Right lobe of liver (tissue), 6 donors: ENCODE data around the gene RALY. TPM values are rescaled to one million over a fixed set of nuclear protein-coding genes. Genes with fewer than 3 reads are reported as not detected.

ENCODE experiments used
- ATAC-seq, 4 donors: fragments of 200-7000 bp; cut with Tn5 transposase; one replicate each; pipeline ENCODE4 v1.9.1; 2020; ENCODE audit warnings: mild to moderate bottlenecking in 4 of 4, moderate library complexity in 4 of 4
- DNase-seq, 3 donors: peaks; one replicate each; pipeline ENCODE4 v3.0.0-alpha.2; 2020
- H3K27ac ChIP-seq, 3 donors: fragments of 200-600 bp; one replicate each; pipeline ENCODE4 v1.8.0; 2022
- H3K27me3 ChIP-seq, 2 donors: fragments of 200-600 bp; one replicate each; pipeline ENCODE4 v1.8.0; 2022
- H3K36me3 ChIP-seq, 4 donors: fragments of 200-600 bp; sonication (generic) in 1 of 4; one replicate each; pipeline versions ENCODE4 v1.5.1 to v1.8.0; 2017 to 2022; ENCODE audit warnings: control low read depth in 1 of 4
- H3K4me1 ChIP-seq, 4 donors: fragments of 200-600 bp; sonication (generic) in 1 of 4; one replicate each; pipeline versions ENCODE4 v1.5.1 to v1.8.0; 2017 to 2022; ENCODE audit warnings: control low read depth in 1 of 4
- H3K4me3 ChIP-seq, 3 donors: fragments of 200-600 bp; one replicate each; pipeline ENCODE4 v1.8.0; 2022
- H3K9me3 ChIP-seq, 4 donors: fragments of 200-600 bp; sonication (generic) in 1 of 4; one replicate each; pipeline versions ENCODE4 v1.5.1 to v1.8.0; 2017 to 2022; ENCODE audit warnings: control low read depth in 1 of 4
- CTCF ChIP-seq, 4 donors: fragments of 200-600 bp in 3 of 4; fragments of 450-650 bp in 1 of 4; IDR thresholded peaks; one replicate each; pipeline versions ENCODE4 v1.5.1 to v1.8.0; 2016 to 2022; ENCODE audit warnings: antibody characterized with exemption in 4 of 4, mild to moderate bottlenecking in 2 of 4
- POLR2A ChIP-seq: fragments of 450-650 bp; IDR thresholded peaks from one replicate; pipeline ENCODE4 v1.6.1; 2017; ENCODE audit warnings: antibody characterized with exemption, mild to moderate bottlenecking
- WGBS: methylation state at CpG from one replicate; pipeline ENCODE4 v1.1.6; 2018; ENCODE audit warnings: low coverage, low lambda C conversion rate; ENCODE audit not compliant: insufficient coverage; ENCODE audit errors: missing lambda C conversion rate; 5-methylcytosine and 5-hydroxymethylcytosine counted together
- intact Hi-C, 2 donors: fragments of 100-400 bp; cut with DNase I; formaldehyde crosslinking; loops; one replicate each; pipeline versions ENCODE4 v1.11.2 to v1.14.1; 2022
- total RNA-seq, 6 experiments: library from RNA; depleted of rRNA in 2 of 6; stranded (reverse); fragments of >200 nt in 2 of 6; fragmentation: NEBNext Ultra II Directional in 3 of 6; extraction: Animal tissue kit (Norgen Biotek cat#: 25700) in 3 of 6; gene quantifications; one replicate each; pipeline versions ENCODE4 v1.1.0 to v1.2.4, GENCODE V29; 2016 to 2023
- donor health status: DM: no; HTN: yes; CAD: no.
- donor health status: DM: no; HTN: no; CAD: no.
- donor health status: DM: no; HTN: no; CAD: no.
- donor health status: DM: no; HTN: yes; CAD: no.
- donor health status: DM: no; HTN: yes; CAD: no.

Gene RALY
- total RNA-seq, 6 experiments from 2014 or later, result 24.8 to 42.1 (median 33.4) TPM

- TF ChIP-seq CTCF (IDR thresholded peaks at IDR 0.05) (no peak), POLR2A (no peak)
- H3K4me1 ChIP-seq, result peaks cover 0 to 10% (median 4%) of the 10 kb centered on the region in 4 donors
- WGBS, result 70% methylated on average over 2 of the region's 4 CpGs
Measured at GRCh38 chr20:34042262-34042661, 48.6 kb downstream of the RALY start.

GRCh38 chr20:34043025-34043424, 49.3 kb downstream of the RALY start:
- ATAC-seq, result no peak
- TF ChIP-seq POLR2A (no peak), CTCF (IDR thresholded peaks at IDR 0.05) (no peak)
- DNase-seq, result no peak
- H3K27me3 ChIP-seq, result no peaks in the 10 kb centered on the region
- H3K4me3 ChIP-seq, result no peak overlapping the region
- H3K36me3 ChIP-seq, result no peaks in the 10 kb centered on the region
- intact Hi-C loops, result no loop called here
- peaks cover 0 to 10% (median 4%) of the 10 kb centered on the region in 4 donors for H3K4me1 ChIP-seq
- no peaks in the 10 kb centered on the region for H3K9me3 ChIP-seq
- H3K27ac ChIP-seq, result no peak overlapping the region

More at GRCh38 chr20:34042262-34042661, 48.6 kb downstream of the RALY start:
- Histone ChIP-seq H3K36me3 (no peaks in the 10 kb centered on the region), H3K9me3 (no peaks in the 10 kb centered on the region), H3K27me3 (no peaks in the 10 kb centered on the region), H3K4me3 (no peak overlapping the region), H3K27ac (no peak overlapping the region)
- ATAC-seq (no peak), DNase-seq (no peak)
- intact Hi-C loops, result no loop called here

- H3K36me3 ChIP-seq, result no peaks in the 10 kb centered on the region
- intact Hi-C loops, result no loop called here
- no peak overlapping the region for H3K27ac ChIP-seq
- no peaks in the 10 kb centered on the region for H3K9me3 ChIP-seq
- DNase-seq (peak in 1 of 3 donors; percentile 65), ATAC-seq (peak; percentile 77 to 88 (median 84))
- peaks cover 0 to 10% (median 4%) of the 10 kb centered on the region in 4 donors for H3K4me1 ChIP-seq
- no peak for TF ChIP-seq POLR2A
- no peak for TF ChIP-seq CTCF (IDR thresholded peaks at IDR 0.05)
- 6% methylated on average over 2 of the region's 2 CpGs for WGBS
- no peak overlapping the region for H3K4me3 ChIP-seq
- H3K27me3 ChIP-seq, result no peaks in the 10 kb centered on the region
Measured at GRCh38 chr20:34045294-34045693, 51.6 kb downstream of the RALY start.

GRCh38 chr20:34045930-34046725, 52.4 kb downstream of the RALY start:
- no peak for DNase-seq
- H3K4me1 ChIP-seq, result peaks cover 0 to 10% (median 4%) of the 10 kb centered on the region in 4 donors
- TF ChIP-seq CTCF (IDR thresholded peaks at IDR 0.05), result no peak
- no peak for TF ChIP-seq POLR2A
- H3K4me3 ChIP-seq, result no peak overlapping the region
- no peaks in the 10 kb centered on the region for H3K27me3 ChIP-seq
- no peaks in the 10 kb centered on the region for H3K36me3 ChIP-seq
- H3K27ac ChIP-seq, result no peak overlapping the region
- no peak for ATAC-seq
- no peaks in the 10 kb centered on the region for H3K9me3 ChIP-seq
- 66% methylated on average over 5 of the region's 5 CpGs for WGBS
- intact Hi-C loops, result no loop called here
